GM19043 (cell line): ENCODE results near the gene KCNK5.

ENCODE experiments used
- ATAC-seq: cut with Tn5 transposase; IDR thresholded peaks from one replicate; pipeline ENCODE4 v1.9.1; 2021; ENCODE audit warnings: low read depth; ENCODE audit not compliant: unreplicated experiment

The KCNK5 gene

DNA sequence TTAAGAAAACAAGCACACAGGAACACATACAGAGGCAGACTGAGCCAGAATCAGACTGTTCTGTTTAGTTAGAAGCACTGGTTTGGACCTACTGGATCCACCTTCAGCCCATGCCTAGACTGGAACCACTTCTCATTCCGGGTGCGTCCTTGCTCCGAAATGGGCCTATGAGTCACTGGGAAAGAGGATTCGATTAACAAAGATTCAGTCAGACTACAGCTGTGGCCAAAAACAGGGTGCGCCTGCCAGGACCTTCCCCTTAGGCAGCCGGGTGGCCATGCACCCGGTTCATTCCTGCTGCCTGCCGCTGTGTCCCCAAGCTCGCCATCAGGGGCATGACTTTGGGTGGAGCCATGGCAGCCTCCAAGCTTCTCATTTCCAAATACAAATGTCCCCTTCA lies 14.5 kb upstream of the KCNK5 start:
- ATAC-seq = no peak

DNA sequence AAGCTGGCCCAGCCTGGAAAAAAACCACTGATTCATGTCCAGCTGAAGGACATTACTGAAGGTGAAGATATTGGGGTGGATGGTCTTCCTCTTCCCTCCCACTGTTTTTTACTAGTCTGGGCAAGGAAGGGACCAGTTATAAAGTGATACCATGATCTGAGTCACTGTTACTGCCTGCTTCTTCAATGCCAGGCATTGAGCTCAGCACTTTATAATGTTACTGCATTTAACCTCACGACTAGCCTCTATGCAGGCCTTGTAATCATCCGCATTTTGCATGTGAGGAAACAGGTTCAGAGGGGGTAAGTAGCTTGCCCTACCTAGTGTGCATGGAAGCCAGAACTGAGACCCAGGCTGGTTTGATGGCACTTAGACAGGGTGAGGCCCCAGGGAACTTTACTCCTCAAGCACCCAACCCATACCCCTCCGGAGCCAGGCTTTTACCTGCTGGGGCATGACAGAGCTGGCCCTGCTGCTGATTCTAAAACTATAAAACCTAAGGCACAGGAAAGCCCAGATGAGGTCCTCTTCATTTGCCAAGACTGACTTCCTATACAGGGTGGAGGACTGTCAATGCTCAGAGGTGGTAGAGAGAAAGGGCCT lies 11.0 kb upstream of the KCNK5 start:
- no peak for ATAC-seq

DNA sequence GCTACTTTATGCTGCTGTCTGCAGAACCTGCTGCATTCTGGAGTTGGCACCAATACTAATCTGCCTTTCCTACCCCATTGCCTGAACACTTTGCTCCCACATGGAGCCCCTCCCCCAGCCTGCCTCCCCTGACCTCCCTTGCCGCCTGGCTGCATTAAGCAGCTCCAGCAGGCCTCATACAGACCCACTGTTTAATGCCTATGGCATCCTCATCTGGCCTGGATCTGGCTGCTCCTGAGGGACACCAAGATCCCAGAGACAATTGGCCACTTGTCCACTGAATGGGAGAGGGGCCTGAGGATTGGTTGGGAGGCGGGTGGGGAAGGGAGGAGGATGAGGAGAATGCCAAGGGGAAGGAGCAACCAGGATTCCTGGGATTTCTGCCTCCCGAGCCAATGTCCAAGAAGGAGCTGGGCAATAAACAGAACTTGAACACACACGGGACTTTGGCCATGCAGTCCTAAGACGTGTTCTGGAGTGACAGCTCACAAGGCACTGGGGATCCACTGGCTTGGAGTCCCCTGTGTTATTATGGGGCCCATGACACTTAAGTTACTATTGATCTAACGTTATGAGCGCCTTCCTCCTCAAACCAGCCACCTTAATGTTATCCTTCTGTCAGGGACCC lies 10.4 kb upstream of the KCNK5 start:
- ATAC-seq = no peak

GRCh38 chr6:39236742-39237141 lies 7.5 kb upstream of the KCNK5 start:
- ATAC-seq = no peak

GRCh38 chr6:39233333-39233732 lies 4.1 kb upstream of the KCNK5 start:
- no peak for ATAC-seq

DNA sequence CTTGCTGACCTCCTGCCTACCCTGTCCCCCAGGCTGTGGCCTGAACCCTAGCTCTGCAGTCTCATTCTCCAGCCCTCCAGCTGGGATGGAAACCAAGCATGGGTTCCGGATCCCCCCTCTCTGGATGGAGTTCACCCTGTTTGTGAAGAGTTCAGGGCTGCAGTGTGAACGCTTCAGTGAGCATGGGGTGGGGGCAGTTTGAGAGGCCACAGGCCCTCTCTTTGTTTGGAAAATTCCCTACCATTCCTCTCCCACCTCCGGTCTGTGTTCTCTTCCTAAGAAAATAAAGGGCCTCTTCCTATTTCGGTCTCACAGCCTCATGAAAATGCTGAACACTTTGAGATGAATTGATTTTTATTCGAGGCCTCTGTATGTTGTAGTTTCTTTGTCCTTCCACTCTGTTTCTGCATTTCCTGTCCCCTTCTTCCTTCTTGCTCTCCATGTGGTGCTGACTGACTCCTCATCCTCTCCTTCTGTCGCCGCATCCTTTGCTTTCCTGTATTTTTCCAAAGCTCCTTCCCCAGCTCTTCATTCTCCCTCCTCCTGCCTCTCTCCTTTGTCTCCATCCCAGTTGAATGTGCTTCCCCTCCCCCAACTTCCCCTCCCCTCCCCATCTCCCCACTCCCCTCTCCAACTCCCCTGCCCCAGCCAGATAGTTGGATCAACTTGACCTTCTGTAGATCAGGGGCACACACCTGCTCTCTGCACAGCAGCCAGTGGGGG lies 2.4 kb upstream of the KCNK5 start:
- ATAC-seq = no peak

DNA sequence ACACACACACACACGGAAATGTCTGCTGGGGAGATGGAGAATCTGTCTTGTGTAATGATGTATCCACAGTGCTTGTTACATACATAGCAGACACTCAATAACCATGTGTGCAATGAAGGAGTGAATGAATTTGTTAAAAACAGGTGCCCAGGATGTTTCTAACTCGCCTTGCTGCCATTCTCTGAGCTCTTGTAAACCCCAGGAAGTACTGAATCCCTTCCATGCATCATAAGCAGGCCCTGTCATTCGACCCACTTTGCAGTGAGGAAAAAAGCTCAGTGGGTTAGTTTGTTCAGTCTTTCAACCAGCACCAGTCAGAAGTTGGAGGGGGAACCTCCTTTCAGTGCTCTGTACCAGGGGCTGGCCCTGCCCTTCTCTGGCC lies 1.4 kb upstream of the KCNK5 start:
- ATAC-seq = no peak

DNA sequence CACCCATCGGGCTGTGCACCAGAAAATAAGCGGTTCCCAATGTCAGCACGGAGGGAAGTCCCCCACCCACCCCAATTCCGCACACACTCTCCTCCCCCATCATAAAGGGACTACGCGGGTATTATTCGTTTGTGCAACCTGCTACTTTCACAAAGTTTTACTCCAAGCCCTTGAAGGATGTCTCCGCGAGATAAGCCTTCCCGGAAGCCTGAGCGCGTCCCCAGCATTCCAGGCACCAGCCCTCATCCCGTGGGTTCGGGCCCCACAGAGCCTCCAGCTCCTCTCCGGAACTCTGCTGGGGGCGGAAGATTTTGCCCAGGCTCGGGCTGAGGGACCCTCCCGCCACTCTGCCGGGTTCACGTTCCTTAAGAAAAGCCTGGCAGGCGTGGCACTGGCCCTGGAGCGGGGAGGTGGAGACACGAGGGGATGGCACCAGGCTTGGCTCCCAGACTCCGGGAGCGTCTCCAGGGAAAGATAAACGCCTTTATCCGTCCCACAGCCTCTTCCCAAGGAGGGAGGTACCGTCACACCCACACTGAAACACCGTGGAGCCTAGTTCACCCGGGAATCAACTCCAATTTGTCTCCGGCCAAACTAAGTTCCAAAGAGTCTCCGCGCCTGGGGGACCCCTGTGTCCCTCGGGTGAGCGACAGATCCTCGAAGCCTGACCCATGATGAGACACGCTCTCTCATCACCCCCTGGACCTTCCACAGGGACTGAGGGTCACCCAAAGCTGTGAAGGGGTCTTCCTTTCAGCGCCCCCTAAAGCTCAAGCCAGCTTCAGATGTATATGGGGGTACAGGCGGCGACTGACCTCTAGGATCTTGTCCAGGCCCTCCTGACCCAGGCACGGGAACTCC lies 934 bp downstream of the KCNK5 start:
- no peak for ATAC-seq

GRCh38 chr6:39227476-39227875 lies 1.8 kb downstream of the KCNK5 start:
- ATAC-seq = no peak

GRCh38 chr6:39226639-39227329 lies 2.5 kb downstream of the KCNK5 start:
- no peak for ATAC-seq

DNA sequence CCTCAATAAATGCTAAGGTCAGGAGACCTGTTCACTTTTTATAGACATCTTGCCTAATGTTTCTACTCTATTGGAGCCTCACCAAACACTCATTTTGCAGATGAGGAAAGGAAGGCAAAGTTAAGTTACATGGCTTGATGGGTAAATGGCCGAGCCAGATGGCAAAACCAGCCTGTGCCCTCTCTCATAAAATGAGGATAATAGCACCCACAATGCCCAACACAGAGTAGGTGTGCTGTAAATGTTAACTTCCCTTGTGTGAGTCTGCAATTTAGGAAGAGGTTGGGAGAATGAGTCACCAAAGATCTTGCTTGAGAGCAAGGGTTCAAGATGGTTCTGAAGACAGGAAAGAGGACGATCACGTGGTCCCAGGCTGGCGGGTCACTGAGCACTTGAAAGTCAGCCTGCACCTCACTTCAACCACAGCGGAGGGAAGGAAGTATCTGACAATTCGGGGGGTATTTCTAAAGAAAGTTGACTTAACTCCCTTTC lies 3.3 kb downstream of the KCNK5 start:
- no peak for ATAC-seq

GRCh38 chr6:39225543-39225942 lies 3.7 kb downstream of the KCNK5 start:
- ATAC-seq = no peak

DNA sequence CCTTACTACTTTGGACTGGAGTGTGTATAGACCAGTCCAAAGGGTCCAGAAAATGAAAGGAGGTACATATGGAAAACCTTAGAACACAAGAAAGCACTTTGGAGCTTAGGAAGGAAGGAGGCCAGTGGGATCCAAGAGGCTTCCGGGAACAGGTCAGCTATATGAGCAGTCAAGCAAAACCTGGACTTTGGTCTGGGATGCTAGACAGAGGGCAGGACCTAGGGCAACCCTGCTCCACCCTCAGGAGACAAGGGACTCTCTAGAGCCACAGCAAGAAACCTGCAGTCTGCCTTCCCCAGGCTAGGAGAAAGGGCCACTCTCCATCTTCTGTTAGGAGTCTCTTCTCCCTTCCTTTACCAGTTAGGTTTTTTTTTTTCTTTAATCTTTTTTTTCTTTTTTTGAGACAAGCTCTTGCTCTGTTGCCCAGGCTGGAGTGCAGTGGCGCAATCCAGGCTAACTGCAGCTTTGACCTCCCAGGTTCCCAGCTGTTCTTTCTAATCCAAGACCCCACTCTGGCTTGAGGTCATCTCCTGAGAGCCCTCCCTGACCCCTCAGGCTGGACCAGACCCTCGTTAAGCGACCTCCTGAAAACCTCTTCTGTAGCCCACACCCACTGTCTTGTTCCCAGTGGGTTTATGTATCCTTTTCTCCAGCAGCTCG lies 4.6 kb downstream of the KCNK5 start:
- no peak for ATAC-seq

- no peak for ATAC-seq
Observed at GRCh38 chr6:39224011-39224410, 5.3 kb downstream of the KCNK5 start.

- no peak for ATAC-seq
Observed at GRCh38 chr6:39223555-39223954, 5.7 kb downstream of the KCNK5 start.

- no peak for ATAC-seq
Observed at GRCh38 chr6:39223061-39223460, 6.2 kb downstream of the KCNK5 start.

DNA sequence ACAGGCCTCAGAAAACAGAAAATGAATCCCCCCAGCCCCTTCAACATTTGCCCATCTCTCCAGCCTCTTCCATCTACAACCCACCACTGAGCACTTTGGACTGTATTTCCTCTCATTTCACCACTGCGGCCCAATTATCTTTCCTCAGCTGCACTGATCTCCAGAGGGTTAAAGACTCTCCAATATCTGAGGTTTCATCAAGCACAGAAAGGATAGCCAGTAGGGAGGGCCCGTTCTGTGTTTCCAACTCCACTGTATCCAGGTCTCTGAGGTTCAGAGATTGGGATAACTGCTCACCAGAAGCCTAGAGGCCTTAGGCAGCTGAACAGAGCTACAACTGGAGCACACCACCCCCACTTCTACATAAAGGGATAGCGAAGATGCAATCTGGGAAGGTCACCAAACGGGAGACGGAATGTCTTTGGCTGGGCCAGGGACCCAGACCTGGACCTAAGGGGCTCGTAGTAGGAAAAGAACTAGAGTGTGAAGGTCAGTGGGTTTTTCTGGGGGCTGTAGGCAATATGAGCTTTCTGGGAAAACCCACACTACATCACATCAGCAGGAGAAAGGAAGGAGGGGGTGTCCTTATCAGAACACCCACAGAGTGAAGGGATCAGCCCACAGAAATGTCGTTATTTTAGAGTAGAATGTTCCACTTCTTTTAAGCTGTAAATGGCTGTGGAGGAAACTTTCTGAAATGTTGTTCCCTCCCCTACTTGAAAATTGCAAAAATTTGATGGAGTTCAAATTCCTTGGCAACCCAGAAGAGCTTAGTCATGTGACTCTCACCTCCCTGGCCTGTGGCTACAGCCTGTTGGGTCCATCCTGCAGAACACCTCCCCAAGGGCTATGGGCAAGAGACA lies 7.3 kb downstream of the KCNK5 start:
- no peak for ATAC-seq

DNA sequence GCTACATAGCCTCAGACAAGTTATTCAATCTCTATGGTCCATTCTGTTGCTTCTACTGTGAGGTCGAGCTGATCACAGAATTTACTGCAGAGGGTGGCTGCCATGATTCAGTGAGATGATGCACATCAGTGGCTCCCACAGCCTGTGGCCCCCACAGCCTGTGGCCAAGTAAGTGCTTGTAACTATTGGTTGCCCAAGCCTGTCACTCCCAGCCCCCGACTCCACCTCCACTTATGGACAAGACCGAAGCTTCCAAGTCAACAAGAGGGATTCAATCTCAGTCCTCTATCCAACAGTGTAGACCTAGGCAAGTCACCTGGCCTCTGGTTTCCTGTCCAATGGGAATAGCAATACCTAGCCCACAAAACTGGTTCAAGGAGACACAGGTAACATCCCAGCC lies 8.2 kb downstream of the KCNK5 start:
- no peak for ATAC-seq
